Hepatocyte (in vitro differentiated cells): ENCODE results near the gene FOSL1. TPM values are rescaled to one million over a fixed set of nuclear protein-coding genes. Genes with fewer than 3 reads are reported as not detected.

Experiments used
- DNase-seq: peaks from one replicate; pipeline ENCODE4 v3.0.0-alpha.2; 2016; ENCODE audit warnings: low spot score
- H2AFZ ChIP-seq: fragments of 200-600 bp; sonication (generic); 2 replicates; pipeline ENCODE4 v1.6.0; 2016; ENCODE audit warnings: antibody characterized with exemption, mild to moderate bottlenecking
- H3K27ac ChIP-seq: fragments of 200-600 bp; sonication (generic); 2 replicates; pipeline ENCODE4 v1.5.1; 2016; ENCODE audit warnings: mild to moderate bottlenecking
- H3K27me3 ChIP-seq: fragments of 200-600 bp; sonication (generic); 2 replicates; pipeline ENCODE4 v1.6.1; 2016
- H3K36me3 ChIP-seq: fragments of 200-600 bp; sonication (generic); replicated peaks from 2 replicates; pipeline ENCODE4 v1.5.1; 2016; ENCODE audit warnings: low read depth; ENCODE audit not compliant: insufficient read depth
- H3K4me1 ChIP-seq: fragments of 200-600 bp; sonication (generic); 2 replicates; pipeline ENCODE4 v1.5.1; 2016; ENCODE audit warnings: mild to moderate bottlenecking, moderate library complexity; ENCODE audit not compliant: insufficient read depth
- H3K4me2 ChIP-seq: fragments of 200-600 bp; sonication (generic); 2 replicates; pipeline ENCODE4 v1.6.0; 2016
- H3K4me3 ChIP-seq: fragments of 200-600 bp; sonication (generic); 2 replicates; pipeline ENCODE4 v1.5.1; 2016; ENCODE audit warnings: mild to moderate bottlenecking
- H3K79me2 ChIP-seq: fragments of 200-600 bp; sonication (generic); 2 replicates; pipeline ENCODE4 v1.6.0; 2017; ENCODE audit warnings: mild to moderate bottlenecking
- H3K9me2 ChIP-seq: fragments of 200-600 bp; sonication (generic); replicated peaks from 2 replicates; pipeline ENCODE4 v1.6.0; 2017; ENCODE audit warnings: mild to moderate bottlenecking; ENCODE audit not compliant: insufficient read depth
- H3K9me3 ChIP-seq: fragments of 200-600 bp; sonication (generic); 2 replicates; pipeline ENCODE4 v1.5.1; 2016; ENCODE audit warnings: low read depth, mild to moderate bottlenecking
- H4K20me1 ChIP-seq: fragments of 200-600 bp; sonication (generic); 2 replicates; pipeline ENCODE4 v1.6.0; 2016; ENCODE audit warnings: mild to moderate bottlenecking; ENCODE audit not compliant: insufficient read depth, poor library complexity, severe bottlenecking
- EZH2 ChIP-seq: fragments of 200-600 bp; sonication (generic); IDR thresholded peaks from 2 replicates; pipeline ENCODE4 v1.6.1; 2016; ENCODE audit warnings: antibody characterized with exemption, mild to moderate bottlenecking, borderline replicate concordance
- EZH2phosphoT487 ChIP-seq: fragments of 200-600 bp; sonication (generic); IDR thresholded peaks from one replicate; pipeline ENCODE4 v1.6.1; 2018; ENCODE audit warnings: antibody characterized with exemption, mild to moderate bottlenecking, low read depth, moderate library complexity; ENCODE audit not compliant: unreplicated experiment, severe bottlenecking
- WGBS: methylation state at CpG from one replicate; pipeline ENCODE4 v1.1.6; 2016; ENCODE audit warnings: low lambda C conversion rate; ENCODE audit errors: missing lambda C conversion rate; 5-methylcytosine and 5-hydroxymethylcytosine counted together
- polyA plus RNA-seq: library from polyadenylated mRNA; unstranded; fragments of >200 nt; fragmentation: Nextera tagmentation; extraction: Ambion mirVana; gene quantifications from 2 replicates; pipeline ENCODE4 v1.2.1, GENCODE V29; 2016
- total RNA-seq: library from RNA; depleted of rRNA; stranded (reverse); fragments of >200 nt; gene quantifications from 2 replicates; pipeline ENCODE4 v1.2.3, GENCODE V29; 2014
- TF ChIP-seq, protein P1 (sequence below): fragments of 200-600 bp; sonication (generic); IDR thresholded peaks from 2 replicates; pipeline ENCODE4 v1.5.1; 2016; ENCODE audit warnings: antibody characterized with exemption, mild to moderate bottlenecking; ENCODE audit not compliant: poor library complexity

The FOSL1 gene
- total and polyA plus RNA-seq, 2 experiments from 2014 or later: 4.5 to 16.5 TPM

DNA sequence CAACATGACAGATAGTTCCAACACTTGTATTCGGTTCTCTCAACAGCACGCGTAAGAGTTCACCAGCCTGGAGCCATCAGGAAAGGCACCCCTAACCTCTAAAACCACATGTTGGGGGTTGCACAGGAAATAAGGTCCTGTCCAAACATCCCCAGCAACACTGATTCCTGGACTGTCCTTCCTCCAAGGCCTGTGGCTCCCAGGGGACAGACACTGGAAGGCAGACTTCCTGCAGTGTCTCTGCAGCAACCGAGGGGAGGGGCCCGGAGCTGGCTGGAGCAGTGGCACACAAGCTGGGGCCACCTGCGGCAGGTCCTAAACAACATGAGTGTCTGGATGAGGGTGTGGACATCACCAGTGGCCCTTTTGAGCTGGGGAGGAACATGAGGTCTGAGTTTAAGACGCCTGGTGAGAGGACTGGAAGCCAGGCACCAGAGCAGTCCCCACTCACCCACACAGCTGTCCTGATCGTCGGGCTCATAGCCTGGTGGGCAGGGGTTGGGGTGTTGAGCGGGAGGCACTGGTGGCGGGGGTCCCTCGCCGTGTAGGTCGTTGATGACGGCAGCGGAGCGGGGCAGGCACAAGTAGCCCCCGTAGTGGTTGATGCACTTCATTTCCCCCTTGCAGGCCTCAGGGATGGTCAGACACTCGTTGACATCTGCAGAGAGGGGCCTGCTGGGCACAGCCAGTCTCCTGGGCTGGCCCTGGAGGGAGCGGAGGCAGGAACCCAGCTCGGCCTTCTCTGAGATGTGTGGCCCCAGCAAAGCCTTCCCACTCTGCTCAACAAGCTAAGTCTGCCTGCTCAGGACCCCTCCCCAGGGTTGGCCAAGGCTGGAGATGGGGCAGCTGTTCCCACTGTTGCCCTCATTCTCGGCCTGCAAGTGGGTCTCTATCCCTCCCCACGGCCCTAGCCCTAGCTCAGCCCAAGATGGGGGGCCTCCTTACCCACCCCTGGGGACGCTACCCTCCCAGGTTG is 29.2 kb downstream of the FOSL1 start:
- H3K4me1 ChIP-seq: no peaks in the 10 kb centered on the region
- no peak overlapping the region for H2AFZ ChIP-seq
- WGBS: 84% methylated on average over 16 of the region's 24 CpGs
- H4K20me1 ChIP-seq: no peaks in the 10 kb centered on the region
- TF ChIP-seq, protein P1, sequence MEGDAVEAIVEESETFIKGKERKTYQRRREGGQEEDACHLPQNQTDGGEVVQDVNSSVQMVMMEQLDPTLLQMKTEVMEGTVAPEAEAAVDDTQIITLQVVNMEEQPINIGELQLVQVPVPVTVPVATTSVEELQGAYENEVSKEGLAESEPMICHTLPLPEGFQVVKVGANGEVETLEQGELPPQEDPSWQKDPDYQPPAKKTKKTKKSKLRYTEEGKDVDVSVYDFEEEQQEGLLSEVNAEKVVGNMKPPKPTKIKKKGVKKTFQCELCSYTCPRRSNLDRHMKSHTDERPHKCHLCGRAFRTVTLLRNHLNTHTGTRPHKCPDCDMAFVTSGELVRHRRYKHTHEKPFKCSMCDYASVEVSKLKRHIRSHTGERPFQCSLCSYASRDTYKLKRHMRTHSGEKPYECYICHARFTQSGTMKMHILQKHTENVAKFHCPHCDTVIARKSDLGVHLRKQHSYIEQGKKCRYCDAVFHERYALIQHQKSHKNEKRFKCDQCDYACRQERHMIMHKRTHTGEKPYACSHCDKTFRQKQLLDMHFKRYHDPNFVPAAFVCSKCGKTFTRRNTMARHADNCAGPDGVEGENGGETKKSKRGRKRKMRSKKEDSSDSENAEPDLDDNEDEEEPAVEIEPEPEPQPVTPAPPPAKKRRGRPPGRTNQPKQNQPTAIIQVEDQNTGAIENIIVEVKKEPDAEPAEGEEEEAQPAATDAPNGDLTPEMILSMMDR: no peak
- TF ChIP-seq EZH2phosphoT487: no peak
- H3K36me3 ChIP-seq: no peaks in the 10 kb centered on the region
- no peak for DNase-seq
- H3K4me2 ChIP-seq: peak overlapping the region; percentile 99
- no peaks in the 10 kb centered on the region for H3K27me3 ChIP-seq
- peak overlapping the region; percentile 65 for H3K27ac ChIP-seq
- H3K9me3 ChIP-seq: no peaks in the 10 kb centered on the region
- no peaks in the 10 kb centered on the region for H3K79me2 ChIP-seq
- no peak overlapping the region for H3K4me3 ChIP-seq
- H3K9me2 ChIP-seq: no peaks in the 10 kb centered on the region

DNA sequence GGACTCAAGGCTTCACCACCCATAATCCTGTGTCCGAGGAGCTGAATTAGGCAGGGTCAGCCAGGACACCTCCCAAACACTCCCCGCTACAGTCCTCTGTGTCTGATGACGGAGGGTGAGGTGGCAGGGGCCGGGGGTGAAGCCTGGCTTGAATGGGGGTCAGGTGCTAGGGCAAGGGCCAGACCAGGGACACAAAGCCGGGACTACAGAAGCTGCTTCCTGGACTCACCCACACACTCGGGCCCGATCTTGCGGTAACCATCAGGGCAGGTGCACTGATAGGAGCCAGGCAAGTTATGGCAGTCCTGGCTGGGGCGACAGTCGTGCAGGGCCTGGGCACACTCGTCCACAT is 29.9 kb downstream of the FOSL1 start:
- no peaks in the 10 kb centered on the region for H4K20me1 ChIP-seq
- H3K27me3 ChIP-seq: no peaks in the 10 kb centered on the region
- H3K4me3 ChIP-seq: no peak overlapping the region
- H3K4me1 ChIP-seq: no peaks in the 10 kb centered on the region
- H3K9me3 ChIP-seq: no peaks in the 10 kb centered on the region
- TF ChIP-seq, protein P1: no peak
- TF ChIP-seq EZH2 (no peak), EZH2phosphoT487 (no peak)
- no peak for DNase-seq
- H3K79me2 ChIP-seq: no peaks in the 10 kb centered on the region
- H3K4me2 ChIP-seq: no peak overlapping the region
- H3K36me3 ChIP-seq: no peaks in the 10 kb centered on the region
- 98% methylated on average over 10 of the region's 11 CpGs for WGBS
- H2AFZ ChIP-seq: no peak overlapping the region
- H3K9me2 ChIP-seq: no peaks in the 10 kb centered on the region
- no peak overlapping the region for H3K27ac ChIP-seq

DNA sequence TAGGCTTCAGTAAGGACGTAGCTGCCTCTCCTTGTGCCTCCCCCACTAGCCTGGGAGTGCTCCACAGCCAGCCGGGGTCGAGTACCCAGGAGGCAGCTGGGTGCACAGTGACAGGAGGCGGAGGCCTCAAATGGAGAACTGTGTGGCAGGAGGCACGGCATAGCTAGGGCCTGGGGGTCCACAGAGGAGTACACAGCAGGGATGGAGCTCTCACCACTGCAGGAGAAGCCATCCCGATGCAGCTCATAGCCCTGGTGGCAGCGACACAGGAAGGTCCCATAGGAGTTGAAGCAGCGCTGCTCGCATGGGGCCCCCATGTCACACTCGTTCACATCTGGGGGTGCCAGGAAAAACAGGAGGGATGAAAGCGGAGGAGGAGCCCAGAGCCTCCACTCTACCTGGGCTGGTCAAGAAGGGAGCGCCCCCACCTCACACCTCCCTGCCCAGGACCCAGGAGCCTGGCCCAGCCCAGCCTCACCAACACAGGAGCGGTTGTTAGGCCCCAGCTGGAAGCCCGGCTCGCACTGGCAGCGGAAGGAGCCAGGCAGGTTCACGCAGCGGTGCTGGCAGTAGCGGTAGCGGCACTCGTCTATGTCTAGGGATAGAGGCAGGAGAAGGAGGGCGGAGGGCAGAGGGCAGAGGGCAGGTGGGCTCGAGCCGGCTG is 30.4 kb downstream of the FOSL1 start:
- H2AFZ ChIP-seq: no peak overlapping the region
- no peak overlapping the region for H3K27ac ChIP-seq
- no peaks in the 10 kb centered on the region for H3K27me3 ChIP-seq
- no peaks in the 10 kb centered on the region for H3K79me2 ChIP-seq
- TF ChIP-seq EZH2phosphoT487 (no peak), EZH2 (no peak)
- TF ChIP-seq, protein P1: no peak
- H3K4me1 ChIP-seq: no peaks in the 10 kb centered on the region
- DNase-seq: no peak
- H3K4me3 ChIP-seq: no peak overlapping the region
- 94% methylated on average over 24 of the region's 24 CpGs for WGBS
- no peak overlapping the region for H3K4me2 ChIP-seq
- H3K9me3 ChIP-seq: no peaks in the 10 kb centered on the region
- H3K36me3 ChIP-seq: no peaks in the 10 kb centered on the region
- H4K20me1 ChIP-seq: no peaks in the 10 kb centered on the region
- H3K9me2 ChIP-seq: no peaks in the 10 kb centered on the region
